H1 (cell line): ENCODE data around the gene KANSL1. TPM values are rescaled to one million over a fixed set of nuclear protein-coding genes. Genes with fewer than 3 reads are reported as not detected.

Source experiments
- ATF2 ChIP-seq: IDR thresholded peaks from 2 replicates; pipeline ENCODE4 v1.6.1; 2012; ENCODE audit warnings: low read length, inconsistent platforms
- ATF3 ChIP-seq: IDR thresholded peaks from 2 replicates; pipeline ENCODE4 v1.6.1; 2011; ENCODE audit warnings: low read depth, mild to moderate bottlenecking, low read length; ENCODE audit not compliant: insufficient read depth
- CHD7 ChIP-seq: fragments of 300-600 bp; sonication (generic); IDR thresholded peaks from 2 replicates; pipeline ENCODE4 v1.7.1; 2012; ENCODE audit warnings: low read length, moderate library complexity, mild to moderate bottlenecking, inconsistent platforms; ENCODE audit not compliant: insufficient replicate concordance
- CREB1 ChIP-seq: IDR thresholded peaks from 2 replicates; pipeline ENCODE4 v1.6.1; 2012; ENCODE audit warnings: inconsistent platforms
- CTBP2 ChIP-seq: IDR thresholded peaks from 2 replicates; pipeline ENCODE4 v1.7.0; 2011; ENCODE audit warnings: borderline replicate concordance, mild to moderate bottlenecking, moderate library complexity, mixed read lengths, low read length; ENCODE audit not compliant: insufficient read depth, insufficient read length
- GABPA ChIP-seq: IDR thresholded peaks from 2 replicates; pipeline ENCODE4 v1.6.1; 2011; ENCODE audit warnings: mild to moderate bottlenecking, low read length, moderate library complexity, borderline replicate concordance; ENCODE audit not compliant: insufficient read depth
- RAD21 ChIP-seq, 2 experiments: IDR thresholded peaks in 1 of 2; conservative IDR thresholded peaks in 1 of 2; 2 replicates each; pipeline ENCODE4 v1.6.1; 2011; ENCODE audit warnings: low read depth in 2 of 2, low read length in 2 of 2, improper control_type of control experiment in 1 of 2, inconsistent platforms in 1 of 2, mild to moderate bottlenecking in 1 of 2, moderate library complexity in 1 of 2
- RFX5 ChIP-seq: IDR thresholded peaks from 2 replicates; pipeline ENCODE4 v1.6.1; 2011; ENCODE audit warnings: low read depth, low read length, improper control_type of control experiment, borderline replicate concordance
- YY1 ChIP-seq: IDR thresholded peaks from 2 replicates; pipeline ENCODE4 v1.6.1; 2011; ENCODE audit warnings: low read depth, mild to moderate bottlenecking, low read length
- polyA plus RNA-seq, 7 experiments: library from polyadenylated mRNA; depleted of rRNA in 3 of 7; stranded (reverse) in 5 of 7; unstranded in 2 of 7; fragments of >200 nt in 5 of 7; fragments of 200-250 nt in 2 of 7; gene quantifications; 1 replicate in 5 of 7; 2 replicates in 1 of 7; 4 replicates in 1 of 7; pipeline versions ENCODE4 v1.2.1 to v1.2.3, GENCODE V29; 2011 to 2013; ENCODE audit warnings: missing spikeins in 2 of 7, mixed read lengths in 2 of 7
- total RNA-seq: library from RNA; stranded (reverse); fragmentation: NEBNext Ultra II Directional; extraction: Animal tissue kit (Norgen Biotek cat#: 25700); gene quantifications from 2 replicates; pipeline ENCODE4 v1.2.1, GENCODE V29; 2021

The KANSL1 gene
- total and polyA plus RNA-seq, 2 of the 8 experiments (the other 6 are each of a cell fraction or from before 2014, with no cell fraction given), result 34.0 to 128 TPM

- TF ChIP-seq CHD7 (no peak), RFX5 (no peak), CTBP2 (no peak), CREB1 (no peak), YY1 (no peak), RAD21 (IDR thresholded peaks at IDR 0.05 in 1 of 2, conservative IDR thresholded peaks at IDR 0.05 in 1 of 2; ENCODE audit: low read depth in 2 of 2, low read length in 2 of 2) (no peak), ATF2 (no peak), GABPA (no peak), ATF3 (no peak)
Measured at GRCh38 chr17:46126840-46127239, 66.4 kb downstream of the KANSL1 start (continued).
